ENCODE measurements around the gene SHMT2.
A peak's percentile ranks its signal among the peaks of the same experiment; 100 is the strongest.
"Not testable (repeated sequence)": the region's sequence is repeated elsewhere in the genome, so short reads cannot be mapped to it uniquely, and the experiment has no call there.

Gene SHMT2

DNA sequence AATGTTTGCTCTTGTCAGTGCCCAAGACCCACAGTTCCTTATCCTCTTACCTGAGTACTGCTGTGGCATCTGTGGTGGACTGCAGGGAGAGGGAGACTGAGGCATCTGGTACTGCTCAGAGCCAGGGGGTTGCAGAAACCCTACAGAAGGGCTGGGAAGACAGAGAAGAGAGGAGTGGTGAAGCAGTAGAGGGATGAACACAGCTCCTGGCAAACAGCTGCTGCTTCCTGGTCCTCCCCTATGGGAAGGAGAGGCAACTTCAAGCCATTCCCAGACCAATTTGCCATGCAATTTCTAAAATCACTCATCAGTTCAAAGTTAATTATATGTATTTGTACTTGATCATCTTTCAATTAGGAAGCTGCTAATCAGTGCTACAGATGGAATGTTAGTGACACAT lies 37.2 kb downstream of the SHMT2 start:
- no peak for DNase-seq (ENCODE audit: low spot score)

DNA sequence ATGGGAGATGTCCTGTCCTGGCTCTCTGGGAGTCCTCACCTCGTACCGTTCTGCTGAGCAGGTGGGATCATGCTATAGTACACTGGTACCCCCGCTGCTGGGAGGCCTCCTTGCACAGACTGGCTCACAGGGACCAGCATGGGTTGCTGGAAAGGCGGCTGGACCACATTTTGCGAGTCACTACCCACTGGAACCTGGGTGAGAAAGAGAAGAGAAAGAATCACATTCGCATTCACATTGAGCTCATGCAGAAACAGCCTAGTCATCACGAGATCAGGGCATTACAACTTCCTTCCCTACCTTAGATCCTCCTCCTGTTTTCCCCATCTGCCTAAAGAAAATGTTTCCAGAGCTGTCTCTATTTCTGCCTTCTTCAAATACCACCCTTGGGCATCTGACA lies 38.8 kb downstream of the SHMT2 start:
- DNase-seq (ENCODE audit: low spot score) = no peak

DNA sequence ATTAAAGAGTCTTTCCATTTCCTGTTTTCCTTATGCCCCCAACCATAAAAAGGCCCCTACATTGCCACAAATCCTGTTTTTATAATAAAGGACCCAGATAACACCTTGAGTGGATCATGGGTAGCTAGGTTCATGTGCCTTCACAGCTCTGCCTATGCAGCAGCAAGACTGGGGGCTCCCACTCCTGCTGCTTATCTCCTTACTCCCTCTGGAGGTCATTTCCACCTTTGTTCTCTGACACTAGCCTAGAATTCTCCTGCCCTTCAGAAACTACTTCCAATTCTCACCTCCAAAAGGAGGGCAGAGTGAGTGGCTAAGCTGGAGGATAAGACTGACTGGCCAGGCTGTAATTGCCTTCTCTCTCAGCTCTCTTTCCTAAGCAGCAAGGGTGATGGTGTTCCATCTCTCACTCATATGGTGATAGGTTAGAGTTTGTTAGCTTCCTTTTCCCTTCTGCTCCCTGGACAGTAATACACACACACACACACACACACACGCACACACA lies 41.5 kb downstream of the SHMT2 start:
- DNase-seq (ENCODE audit: low spot score) = no peak

DNA sequence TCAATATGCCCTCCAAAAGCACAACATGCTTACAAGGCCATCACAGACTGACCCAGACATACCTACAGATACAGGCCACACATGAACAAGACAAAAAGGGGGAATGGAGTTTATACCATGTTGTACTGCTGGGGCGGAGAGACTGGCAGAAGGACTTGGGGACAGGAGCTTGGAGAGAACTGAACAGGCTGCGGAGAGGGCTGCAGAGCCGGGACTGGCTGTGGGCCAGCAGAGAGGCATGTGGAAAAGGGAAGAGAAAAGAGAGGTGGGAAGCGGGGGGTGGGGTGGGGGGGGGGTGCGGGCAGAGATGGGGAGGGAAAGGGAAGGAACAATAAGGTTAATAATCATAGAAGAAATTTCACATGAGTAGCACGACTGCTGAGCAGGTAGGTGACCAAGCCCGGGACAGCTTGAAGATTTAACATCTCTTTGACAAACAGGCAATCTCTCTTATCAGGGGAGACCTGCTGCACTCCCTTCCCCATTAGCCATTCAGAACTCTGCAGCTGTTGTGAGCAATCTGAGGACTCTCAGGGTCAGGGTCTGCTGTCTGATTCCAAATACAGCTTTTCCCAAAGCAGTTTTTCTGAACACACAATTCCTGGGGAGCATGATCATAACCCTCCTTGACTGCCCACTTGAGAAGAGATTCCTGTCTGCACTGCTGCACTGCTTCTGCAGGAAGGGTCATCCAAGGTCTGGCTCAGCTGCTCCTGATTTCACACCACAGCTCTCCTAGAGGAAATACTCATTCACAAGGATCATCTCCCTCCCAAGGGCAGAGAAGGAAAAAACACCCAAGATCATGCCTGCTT lies 43.0 kb downstream of the SHMT2 start:
- no peak for DNase-seq (ENCODE audit: low spot score)

DNA sequence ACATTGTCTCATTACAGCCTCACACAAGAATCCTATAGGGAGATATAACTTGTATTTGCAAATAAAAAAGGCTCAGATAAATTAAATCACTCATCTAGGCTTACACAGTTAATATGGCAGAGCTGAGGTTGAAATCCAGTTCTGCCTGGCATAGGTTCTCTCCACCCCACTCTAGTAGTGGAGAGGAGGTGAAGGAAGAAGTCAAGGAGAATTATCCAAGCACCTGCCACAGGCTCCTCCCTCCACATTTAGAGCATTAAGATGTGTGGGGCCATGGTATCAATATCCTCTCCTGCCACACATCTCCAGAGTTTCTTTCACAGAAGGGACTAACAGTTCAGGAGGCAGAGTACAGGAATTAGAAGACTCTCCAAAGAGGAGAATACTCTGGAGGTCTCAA lies 44.0 kb downstream of the SHMT2 start:
- DNase-seq (ENCODE audit: low spot score) = no peak

DNA sequence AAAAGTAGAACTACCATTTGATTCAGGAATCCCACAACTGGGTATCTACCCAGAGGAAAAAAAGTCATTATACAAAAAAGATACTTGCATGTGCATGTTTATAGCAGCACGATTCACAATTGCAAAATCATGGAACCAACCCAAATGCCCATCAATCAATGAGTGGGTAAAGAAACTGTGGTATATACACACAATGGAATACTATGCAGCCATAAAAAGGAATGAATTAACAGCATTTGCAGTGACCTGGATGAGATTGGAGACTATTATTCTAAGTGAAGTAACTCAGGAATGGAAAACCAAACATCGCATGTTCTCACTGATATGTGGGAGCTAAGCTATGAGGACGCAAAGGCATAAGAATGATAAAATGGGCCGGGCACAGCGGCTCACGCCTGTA lies 46.7 kb downstream of the SHMT2 start:
- DNase-seq (ENCODE audit: low spot score) = not testable (repeated sequence)

DNA sequence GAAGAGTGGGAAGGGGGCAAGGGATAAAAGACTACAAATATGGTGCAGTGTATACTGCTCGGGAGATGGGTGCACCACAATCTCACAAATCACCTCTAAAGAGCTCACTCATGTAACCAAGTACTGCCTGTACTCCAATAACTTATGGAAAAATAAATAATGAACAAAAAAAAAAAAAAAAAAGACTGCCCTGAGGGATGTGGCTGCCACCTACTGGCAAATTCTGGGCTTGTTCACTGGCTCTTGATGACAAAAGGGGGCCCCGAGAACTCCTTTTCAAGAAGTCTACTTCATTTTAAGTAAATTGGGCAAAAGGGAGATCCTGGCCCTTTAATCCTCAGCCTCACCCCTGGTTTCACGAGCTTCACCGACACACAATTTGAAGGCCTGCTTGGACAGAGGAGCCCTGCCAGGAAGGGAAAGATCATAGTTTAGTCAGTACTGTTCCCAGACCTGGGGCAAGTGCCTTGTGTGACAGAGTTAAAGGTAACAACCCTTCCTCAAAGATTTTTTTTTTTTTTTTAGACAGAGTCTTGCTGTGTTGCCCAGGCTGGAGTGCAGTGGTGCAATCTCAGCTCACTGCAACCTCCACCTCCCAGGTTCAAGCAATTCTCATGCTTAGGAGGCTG lies 47.5 kb downstream of the SHMT2 start:
- DNase-seq (ENCODE audit: low spot score) = no peak

DNA sequence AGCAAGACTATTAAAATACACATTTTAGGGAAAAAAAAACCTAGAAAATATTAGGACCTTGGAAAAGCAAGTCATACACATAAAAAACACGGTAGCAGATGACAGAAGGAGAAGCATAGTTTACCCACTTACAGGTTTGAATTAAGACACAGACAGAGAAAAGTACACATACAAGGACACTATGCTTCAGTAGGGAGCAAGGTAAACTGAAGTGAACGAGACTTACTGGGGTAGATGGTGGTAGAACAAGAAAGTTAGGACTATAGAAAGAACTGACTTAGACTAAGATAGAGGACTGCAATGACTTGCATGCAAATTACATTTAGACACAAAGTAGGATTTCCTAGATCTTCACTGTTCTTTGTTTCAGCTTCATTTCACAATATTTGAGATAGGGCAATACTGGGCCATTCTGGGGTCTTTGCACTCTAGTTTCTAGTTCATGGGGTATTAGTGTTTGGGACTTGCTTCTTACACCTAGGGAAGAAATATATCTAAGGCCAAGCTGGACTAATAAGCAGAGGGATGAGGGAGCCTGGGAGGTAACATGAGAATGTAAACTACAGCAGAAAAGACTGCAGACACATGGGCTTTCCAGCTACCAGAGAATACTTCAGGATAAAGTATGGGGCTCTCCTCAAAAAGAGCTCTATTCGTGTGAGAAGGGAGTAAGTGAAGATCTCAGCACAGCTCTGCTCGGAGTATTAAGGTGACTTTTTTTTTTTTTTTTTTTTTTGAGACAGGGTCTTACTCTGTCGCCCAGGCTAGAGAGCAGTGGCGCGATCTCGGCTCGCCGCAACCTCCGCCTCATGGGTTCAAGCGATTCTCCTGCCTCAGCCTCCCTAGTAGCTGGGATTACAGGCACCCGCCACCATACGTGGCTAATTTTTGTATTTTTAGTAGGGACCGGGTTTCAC lies 49.2 kb downstream of the SHMT2 start:
- DNase-seq (ENCODE audit: low spot score) = no peak

DNA sequence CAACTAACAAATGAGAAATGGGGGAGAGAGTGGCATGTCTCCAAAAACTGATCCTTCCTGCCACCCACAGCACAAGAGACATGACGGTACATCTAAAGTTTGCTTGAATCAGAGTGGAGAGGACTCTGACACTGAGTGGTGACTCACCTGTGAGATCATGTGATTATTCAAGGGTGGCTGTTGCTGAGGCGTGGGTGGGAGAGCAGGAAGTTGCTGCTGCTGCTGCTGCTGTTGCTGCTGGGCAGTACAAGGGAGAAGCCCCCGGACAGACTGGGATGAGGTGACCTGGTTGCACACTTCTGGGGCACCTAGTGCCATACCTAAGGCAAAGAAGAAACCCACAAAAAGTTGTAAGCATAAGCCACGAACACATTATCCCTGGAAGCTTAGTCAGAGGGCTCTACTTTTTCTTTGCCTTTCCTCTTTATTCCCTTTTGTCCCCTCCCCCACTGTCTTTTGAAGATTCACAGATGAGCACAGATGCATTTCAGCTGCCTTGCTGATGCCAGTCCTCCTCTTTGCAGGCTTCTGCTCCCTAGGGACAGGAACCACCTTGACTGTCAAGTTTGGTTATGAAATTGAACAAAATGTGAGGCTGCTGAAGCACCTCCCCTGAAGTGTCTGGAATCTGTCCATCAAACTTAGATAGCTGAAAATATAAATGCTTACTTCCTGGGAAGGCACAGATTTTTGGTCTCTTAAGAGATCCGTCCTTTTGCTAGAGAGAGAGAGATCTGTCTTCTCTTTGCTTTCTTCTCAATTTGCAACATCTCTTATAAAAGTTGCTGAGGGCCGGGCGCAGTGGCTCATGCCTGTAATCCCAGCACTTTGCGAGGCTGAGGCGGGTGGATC lies 50.9 kb downstream of the SHMT2 start:
- DNase-seq (ENCODE audit: low spot score) = peak; percentile 81

DNA sequence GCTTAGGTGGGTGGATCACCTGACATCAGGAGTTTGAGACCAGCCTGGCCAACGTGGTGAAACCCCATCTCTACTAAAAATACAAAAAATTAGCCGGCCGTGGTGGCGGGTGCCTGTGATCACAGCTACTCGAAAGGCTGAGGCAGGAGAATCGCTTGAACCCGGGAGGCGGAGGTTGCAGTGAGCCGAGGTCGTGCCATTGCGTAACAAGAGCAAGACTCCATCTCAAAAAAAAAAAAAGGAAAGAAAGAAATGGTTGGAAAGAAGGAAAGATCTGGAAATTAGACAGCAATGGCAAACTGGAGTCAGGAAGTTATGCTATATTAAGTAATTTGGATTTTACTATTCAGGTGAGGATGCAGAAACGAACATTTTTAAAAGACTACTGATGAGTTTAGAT lies 52.6 kb downstream of the SHMT2 start:
- DNase-seq (ENCODE audit: low spot score) = not testable (repeated sequence)

All from CD4-positive, alpha-beta T cell treated with Interleukin-2 at 100 ng/mL for 4 hours (primary cell).